Urothelium cell line (cell line): ENCODE measurements around the gene RGS10.
"Not testable (repeated sequence)": the region's sequence is repeated elsewhere in the genome, so short reads cannot be mapped to it uniquely, and the experiment has no call there.

Source experiments
- DNase-seq: peaks from one replicate; pipeline ENCODE4 v3.0.0; 2011; ENCODE audit warnings: low spot score, mixed read lengths
- FAIRE-seq: peaks from 2 replicates; lab custom pipeline; 2011; peaks lifted over from hg19 to GRCh38; lab: Jason Lieb, UNC

Gene RGS10

GRCh38 chr10:119473771-119474170 lies 68.7 kb downstream of the RGS10 start:
- FAIRE-seq (no peak), DNase-seq (no peak)

GRCh38 chr10:119470920-119471702 lies 71.4 kb downstream of the RGS10 start:
- DNase-seq (no peak), FAIRE-seq (no peak)

- FAIRE-seq = no peak
Measured at GRCh38 chr10:119469846-119470245, 72.7 kb downstream of the RGS10 start.

DNA sequence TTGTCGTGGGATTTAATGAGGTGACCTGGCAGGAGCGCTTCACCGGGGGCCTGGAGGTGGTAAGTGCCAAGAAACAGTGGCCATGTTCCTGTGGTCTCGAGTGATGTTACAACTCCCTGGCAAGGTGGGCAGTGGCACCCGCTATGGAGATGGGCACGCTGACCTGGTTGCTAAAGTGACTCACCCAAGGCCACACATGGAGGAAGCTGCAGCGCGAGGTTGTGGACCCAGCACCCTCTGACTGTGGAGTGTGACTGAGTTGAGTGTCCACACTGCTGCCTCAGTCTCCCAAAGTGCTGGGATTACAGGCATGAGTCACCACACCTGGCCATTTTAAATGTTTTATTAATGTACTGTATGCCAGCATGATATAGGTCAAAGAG lies 73.2 kb downstream of the RGS10 start:
- peak; percentile 37 for FAIRE-seq
- DNase-seq = no peak

More at GRCh38 chr10:119469846-119470245, 72.7 kb downstream of the RGS10 start:
- no peak for DNase-seq

DNA sequence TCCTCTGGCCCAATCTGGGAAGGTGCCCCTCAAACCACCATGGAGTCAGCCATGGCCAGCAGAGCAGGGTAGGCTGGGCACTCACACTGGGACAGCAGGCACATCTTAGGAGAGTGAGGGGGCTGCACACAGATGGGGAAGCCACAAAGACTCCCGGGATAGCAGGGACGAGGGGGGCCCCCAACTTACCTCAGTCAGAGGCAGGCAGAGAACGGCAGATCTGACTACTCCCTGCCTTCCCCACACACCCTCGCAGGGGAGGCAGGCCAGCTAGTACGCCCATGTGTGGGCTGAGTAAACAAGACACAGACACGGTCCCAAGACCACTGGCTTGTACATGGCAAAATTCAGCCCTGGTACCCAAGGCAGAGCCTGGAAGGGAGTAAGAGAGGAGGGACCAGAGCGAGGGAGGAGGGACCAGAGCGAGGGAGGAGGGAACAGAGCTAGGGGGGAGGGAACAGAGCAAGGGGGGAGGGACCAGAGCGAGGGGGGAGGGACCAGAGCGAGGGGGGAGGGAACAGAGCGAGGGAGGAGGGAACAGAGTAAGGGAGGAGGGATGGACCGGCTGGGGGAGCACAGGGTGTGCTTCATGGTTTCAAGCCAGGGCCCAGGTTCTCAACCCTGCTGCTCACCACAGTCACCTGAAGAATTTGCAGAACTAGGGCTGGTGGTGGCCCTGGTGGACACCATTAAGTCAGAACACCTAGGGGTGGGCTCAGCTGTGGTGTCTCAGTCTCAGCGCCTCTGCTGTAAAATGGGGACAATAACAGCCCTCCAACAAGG lies 73.8 kb downstream of the RGS10 start:
- FAIRE-seq (no peak), DNase-seq (no peak)

GRCh38 chr10:119466655-119467054 lies 75.9 kb downstream of the RGS10 start:
- DNase-seq (no peak), FAIRE-seq (no peak)

- FAIRE-seq = no peak
Measured at GRCh38 chr10:119466076-119466475, 76.4 kb downstream of the RGS10 start.

GRCh38 chr10:119465085-119465484 lies 77.4 kb downstream of the RGS10 start:
- DNase-seq (no peak), FAIRE-seq (no peak)

More at GRCh38 chr10:119466076-119466475, 76.4 kb downstream of the RGS10 start:
- DNase-seq = no peak

- not testable (repeated sequence) for DNase-seq, FAIRE-seq
Measured at GRCh38 chr10:119463195-119463594, 79.3 kb downstream of the RGS10 start.

DNA sequence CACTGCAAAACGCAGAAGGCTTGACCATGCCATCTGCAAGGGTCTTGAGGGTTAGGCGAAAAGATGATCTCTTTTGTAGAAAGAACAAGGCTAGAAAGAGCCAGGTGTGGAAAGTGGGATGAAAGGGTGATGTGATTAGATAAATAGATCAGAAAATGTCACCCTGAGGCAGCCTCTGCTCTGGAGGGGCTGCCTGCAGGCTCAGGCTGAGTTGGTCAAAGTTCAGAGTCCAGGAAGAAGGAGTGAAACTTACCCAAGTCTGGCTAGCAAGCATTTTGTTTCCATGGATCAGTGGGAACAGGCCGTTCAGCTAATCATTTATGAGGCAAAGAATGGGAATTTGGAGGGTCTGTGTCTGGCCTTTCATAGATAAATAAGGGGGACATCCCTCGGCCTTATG lies 79.7 kb downstream of the RGS10 start:
- no peak for DNase-seq
- FAIRE-seq = no peak

- no peak for FAIRE-seq
- DNase-seq = no peak
Measured at GRCh38 chr10:119461923-119462322, 80.6 kb downstream of the RGS10 start.

DNA sequence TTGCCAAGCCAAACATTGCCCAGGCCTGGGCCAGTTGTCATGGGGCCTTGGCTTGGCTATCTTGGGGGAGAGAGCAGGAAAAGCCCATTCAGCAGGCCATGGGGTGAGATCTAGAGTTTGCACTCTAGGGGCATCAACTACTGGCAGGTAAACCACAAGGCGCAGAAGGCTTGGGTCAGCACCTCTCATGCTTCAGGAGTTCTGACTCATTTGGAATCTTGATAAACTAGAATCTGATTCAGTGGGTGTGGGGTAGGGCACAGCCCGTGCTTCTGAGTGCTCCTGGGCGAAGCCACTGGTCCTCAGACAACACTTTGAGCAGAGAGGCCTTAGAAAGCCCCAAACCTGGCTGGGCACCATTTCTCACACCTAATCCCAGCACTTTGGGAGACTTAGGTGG lies 81.1 kb downstream of the RGS10 start:
- FAIRE-seq (no peak), DNase-seq (no peak)

GRCh38 chr10:119460369-119461195 lies 81.9 kb downstream of the RGS10 start:
- DNase-seq = no peak
- FAIRE-seq = no peak

- no peak for FAIRE-seq
- DNase-seq = no peak
Measured at GRCh38 chr10:119459681-119460340, 82.7 kb downstream of the RGS10 start.

DNA sequence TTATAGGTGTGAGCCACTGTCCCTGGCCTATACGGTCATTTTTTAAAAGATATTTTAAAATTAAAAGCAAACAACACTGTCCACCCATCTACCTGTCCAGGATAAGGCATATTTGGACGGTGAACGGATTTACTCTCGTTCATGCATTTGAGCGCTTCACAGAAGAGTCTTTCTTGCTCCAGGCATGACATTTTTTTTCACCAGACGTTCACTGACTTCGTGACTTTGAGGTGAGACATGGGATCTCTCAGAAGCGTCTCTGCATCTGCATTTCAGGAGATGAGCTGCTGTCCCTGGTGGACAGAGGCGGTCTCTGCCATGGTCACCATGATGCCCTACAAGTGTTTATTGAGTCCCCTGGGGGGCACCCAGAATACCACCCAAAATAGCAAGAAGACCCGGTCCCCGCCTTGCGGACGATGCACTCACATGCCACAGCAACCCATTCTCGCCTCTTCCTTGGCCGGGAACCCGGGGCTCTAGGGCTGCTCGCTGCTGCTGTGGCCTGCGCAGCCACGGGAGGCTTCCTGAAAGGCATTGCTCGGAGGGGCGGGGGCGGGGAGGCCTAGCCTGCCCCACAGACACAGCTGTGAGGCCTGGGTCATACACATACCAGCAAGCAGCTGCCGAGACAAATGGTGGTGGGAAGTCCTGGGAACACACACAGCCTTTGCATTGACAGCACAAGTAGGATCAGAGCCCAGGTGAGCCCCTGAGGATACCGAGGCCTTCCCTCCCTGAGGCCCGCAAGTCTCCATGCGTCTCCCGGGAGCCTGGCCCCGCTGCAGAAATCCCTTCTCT lies 84.4 kb downstream of the RGS10 start:
- FAIRE-seq = no peak
- no peak for DNase-seq

DNA sequence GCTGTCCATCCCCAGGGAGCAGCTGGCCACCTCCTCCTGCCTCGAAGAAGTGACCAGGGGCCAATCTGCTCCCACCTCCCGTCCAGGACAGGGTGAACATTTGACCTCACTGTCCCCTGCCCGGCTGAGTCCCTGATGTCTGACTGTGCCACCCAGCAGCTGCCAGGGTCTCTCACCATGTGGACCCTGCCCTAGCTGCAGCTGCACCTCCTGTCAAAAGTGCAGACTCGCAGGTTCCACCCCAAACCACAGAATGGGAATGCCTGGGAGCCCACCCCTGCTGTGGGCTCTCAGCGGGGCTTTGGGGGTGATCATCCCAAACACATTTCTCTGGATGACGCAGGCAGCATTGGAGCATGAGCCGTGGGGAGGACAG lies 86.1 kb downstream of the RGS10 start:
- DNase-seq (no peak), FAIRE-seq (no peak)

DNA sequence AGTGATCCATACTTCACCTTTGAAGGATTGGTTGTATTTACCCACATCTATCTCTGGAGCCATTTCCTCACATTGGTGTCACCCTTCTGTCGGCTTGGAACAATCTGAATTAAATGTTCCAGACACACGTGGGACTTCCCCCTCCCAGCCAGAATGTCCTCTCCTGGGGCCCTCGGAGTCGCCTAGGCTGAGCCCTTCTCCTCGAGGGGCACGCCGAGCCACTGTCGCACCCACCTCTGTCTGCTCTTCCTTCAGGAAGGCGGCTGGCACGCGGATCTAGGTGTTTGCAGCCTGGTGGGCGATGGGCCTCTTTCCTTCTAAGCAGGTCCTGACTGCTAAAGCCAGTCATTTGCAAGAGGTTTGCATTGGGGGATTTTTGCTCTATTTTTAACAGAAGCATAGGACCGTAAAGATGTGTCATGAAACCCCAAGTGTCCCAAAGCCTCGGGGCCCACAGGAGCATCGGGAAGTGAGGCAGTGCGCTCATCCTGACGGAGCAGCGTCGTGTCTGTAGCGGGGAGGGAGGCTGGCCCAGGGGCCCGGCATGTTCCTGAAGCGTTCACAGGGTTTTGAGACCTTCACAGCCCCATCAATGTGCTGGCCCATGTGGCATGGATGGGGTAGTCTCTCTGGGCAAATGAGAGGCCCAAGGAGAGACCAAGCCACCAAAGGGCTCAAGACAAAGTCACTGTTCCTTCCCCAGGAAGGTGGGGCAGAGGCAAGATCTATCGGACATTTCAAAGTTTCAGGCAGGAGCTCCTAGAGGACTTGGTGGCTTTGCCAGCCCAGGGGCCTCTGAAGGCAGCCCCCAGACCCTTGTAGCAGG lies 86.7 kb downstream of the RGS10 start:
- FAIRE-seq (no peak), DNase-seq (no peak)

DNA sequence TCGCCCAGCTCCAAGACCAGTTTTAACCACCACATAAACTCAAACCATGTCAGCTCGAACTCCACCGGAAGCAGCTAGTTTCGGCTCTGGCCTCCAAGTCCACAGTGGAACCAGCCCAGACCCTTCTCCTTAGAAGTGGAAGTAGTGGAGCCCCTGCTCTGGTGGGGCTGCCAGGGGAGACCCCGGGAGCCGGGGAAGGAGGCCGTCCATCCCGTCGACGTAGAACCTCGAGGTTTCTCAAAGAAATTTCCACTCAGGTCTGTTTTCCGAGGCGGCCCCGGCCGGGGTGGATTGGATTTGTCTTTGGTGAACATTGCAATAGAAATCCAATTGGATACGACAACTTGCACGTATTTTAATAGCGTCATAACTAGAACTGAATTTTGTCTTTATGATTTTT lies 87.5 kb downstream of the RGS10 start:
- FAIRE-seq = no peak
- DNase-seq = no peak

DNA sequence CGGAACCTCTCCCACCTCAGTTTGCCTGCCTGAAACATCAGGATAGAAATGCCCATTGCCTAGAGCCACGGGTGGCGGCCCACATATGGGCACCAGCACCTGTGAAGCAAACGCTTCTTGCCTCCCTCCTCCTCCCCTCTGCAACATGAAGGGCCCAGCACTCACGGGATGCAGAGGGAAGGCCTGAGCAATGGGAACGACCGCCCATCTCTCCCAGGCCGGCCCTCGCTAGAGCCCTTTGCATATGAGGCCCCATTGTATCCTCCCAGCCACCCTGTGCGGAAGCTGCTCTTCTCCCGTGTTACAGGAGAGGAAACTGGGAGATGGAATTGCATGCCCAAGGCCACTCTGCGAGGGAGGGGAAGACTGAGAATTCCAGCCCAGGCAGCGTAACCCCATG lies 88.2 kb downstream of the RGS10 start:
- FAIRE-seq (no peak), DNase-seq (no peak)
